T-cell (primary cell): ENCODE measurements around the gene TAS2R5. TPM values are rescaled to one million over a fixed set of nuclear protein-coding genes. Genes with fewer than 3 reads are reported as not detected.

ENCODE experiments used
- total RNA-seq, 35 experiments: library from RNA in 6 of 35; stranded (reverse) in 6 of 35; fragments of 120-200 nt in 1 of 35; gene quantifications; one replicate each; pipeline versions ENCODE4 v1.2.1 to v1.2.4 and lab custom pipeline; 2013 to 2026

The TAS2R5 gene
- total RNA-seq, 5 donors from 2014 or later (not counting 1 experiment from before 2014, with no cell fraction given): 2.1 to 3.5 (median 3.3) TPM

Other genes starting within 250 kb of the TAS2R5 start
- gene AGK, start 238.8 kb upstream of the TAS2R5 start, total RNA-seq: 10 to 100 TPM; 22.1 to 39.7 (median 28.8) TPM
- gene DENND11, start 88.1 kb upstream of the TAS2R5 start, total RNA-seq: 10 to 100 TPM; 46.7 to 55.7 (median 54.8) TPM
- not detected for gene WEE2, start 81.9 kb upstream of the TAS2R5 start, total RNA-seq
- 100 to 1,000 TPM in 1 of 5 donors, 10 to 100 TPM in 4; 88.1 to 116 (median 91.1) TPM for gene SSBP1, start 51.9 kb upstream of the TAS2R5 start, total RNA-seq
- 1 to 10 TPM in 3 of 5 donors, under 1 TPM in 2; 0.56 to 4.2 (median 2.8) TPM for gene TAS2R3, start 26.1 kb upstream of the TAS2R5 start, total RNA-seq
- gene TAS2R4, start 13.5 kb upstream of the TAS2R5 start, total RNA-seq: 1 to 10 TPM in 4 of 5 donors, under 1 TPM in 1; 0.86 to 2.6 (median 2.1) TPM
- gene PRSS37, start 51.3 kb downstream of the TAS2R5 start, total RNA-seq: not detected
- gene OR9A4, start 126.2 kb downstream of the TAS2R5 start, total RNA-seq: not detected
- not detected for gene CLEC5A, start 156.8 kb downstream of the TAS2R5 start, total RNA-seq
- not detected for gene TAS2R38, start 183.6 kb downstream of the TAS2R5 start, total RNA-seq
- gene MGAM, start 205.7 kb downstream of the TAS2R5 start, total RNA-seq: under 1 TPM; 0.03 to 0.20 (median 0.13) TPM